Right lobe of liver (tissue), 6 donors: ENCODE measurements around the gene PKD2. TPM values are rescaled to one million over a fixed set of nuclear protein-coding genes. Genes with fewer than 3 reads are reported as not detected.
"Not testable (repeated sequence)": the region's sequence is repeated elsewhere in the genome, so short reads cannot be mapped to it uniquely, and the experiment has no call there.

ENCODE experiments used
- ATAC-seq, 4 donors: fragments of 200-7000 bp; cut with Tn5 transposase; one replicate each; pipeline ENCODE4 v1.9.1; 2020; ENCODE audit warnings: mild to moderate bottlenecking in 4 of 4, moderate library complexity in 4 of 4
- DNase-seq, 3 donors: peaks; one replicate each; pipeline ENCODE4 v3.0.0-alpha.2; 2020
- H3K27ac ChIP-seq, 3 donors: fragments of 200-600 bp; one replicate each; pipeline ENCODE4 v1.8.0; 2022
- H3K27me3 ChIP-seq, 2 donors: fragments of 200-600 bp; one replicate each; pipeline ENCODE4 v1.8.0; 2022
- H3K36me3 ChIP-seq, 4 donors: fragments of 200-600 bp; sonication (generic) in 1 of 4; one replicate each; pipeline versions ENCODE4 v1.5.1 to v1.8.0; 2017 to 2022; ENCODE audit warnings: control low read depth in 1 of 4
- H3K4me1 ChIP-seq, 4 donors: fragments of 200-600 bp; sonication (generic) in 1 of 4; one replicate each; pipeline versions ENCODE4 v1.5.1 to v1.8.0; 2017 to 2022; ENCODE audit warnings: control low read depth in 1 of 4
- H3K4me3 ChIP-seq, 3 donors: fragments of 200-600 bp; one replicate each; pipeline ENCODE4 v1.8.0; 2022
- H3K9me3 ChIP-seq, 4 donors: fragments of 200-600 bp; sonication (generic) in 1 of 4; one replicate each; pipeline versions ENCODE4 v1.5.1 to v1.8.0; 2017 to 2022; ENCODE audit warnings: control low read depth in 1 of 4
- POLR2A ChIP-seq: fragments of 450-650 bp; IDR thresholded peaks from one replicate; pipeline ENCODE4 v1.6.1; 2017; ENCODE audit warnings: antibody characterized with exemption, mild to moderate bottlenecking
- WGBS: methylation state at CpG from one replicate; pipeline ENCODE4 v1.1.6; 2018; ENCODE audit warnings: low coverage, low lambda C conversion rate; ENCODE audit not compliant: insufficient coverage; ENCODE audit errors: missing lambda C conversion rate; 5-methylcytosine and 5-hydroxymethylcytosine counted together
- intact Hi-C, 2 donors: fragments of 100-400 bp; cut with DNase I; formaldehyde crosslinking; loops; one replicate each; pipeline versions ENCODE4 v1.11.2 to v1.14.1; 2022
- total RNA-seq, 6 experiments: library from RNA; depleted of rRNA in 2 of 6; stranded (reverse); fragments of >200 nt in 2 of 6; fragmentation: NEBNext Ultra II Directional in 3 of 6; extraction: Animal tissue kit (Norgen Biotek cat#: 25700) in 3 of 6; gene quantifications; one replicate each; pipeline versions ENCODE4 v1.1.0 to v1.2.4, GENCODE V29; 2016 to 2023
- TF ChIP-seq, protein P1 (sequence below), 4 donors: fragments of 200-600 bp in 3 of 4; fragments of 450-650 bp in 1 of 4; IDR thresholded peaks; one replicate each; pipeline versions ENCODE4 v1.5.1 to v1.8.0; 2016 to 2022; ENCODE audit warnings: antibody characterized with exemption in 4 of 4, mild to moderate bottlenecking in 2 of 4
- donor health status: DM: no; HTN: yes; CAD: no.
- donor health status: DM: no; HTN: no; CAD: no.
- donor health status: DM: no; HTN: no; CAD: no.
- donor health status: DM: no; HTN: yes; CAD: no.
- donor health status: DM: no; HTN: yes; CAD: no.

PKD2 gene
- total RNA-seq, 6 experiments from 2014 or later = 5.5 to 9.0 (median 6.7) TPM

DNA sequence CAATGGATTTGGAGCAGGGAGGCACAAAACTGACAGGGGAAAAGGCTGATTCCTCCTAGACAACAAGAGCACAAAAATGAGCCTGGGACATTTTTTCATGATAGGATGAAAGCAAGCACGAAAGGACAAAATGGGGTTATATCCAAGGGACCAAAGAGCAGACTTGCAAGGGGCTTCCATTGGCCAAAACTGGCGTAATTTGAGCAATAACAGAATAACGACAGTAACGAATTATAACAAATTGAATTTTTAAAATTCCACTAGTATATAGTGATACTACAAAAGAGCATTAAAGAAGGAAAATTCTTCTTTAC lies 21.6 kb upstream of the PKD2 start:
- WGBS = 32% methylated on average over 4 of the region's 4 CpGs
- TF ChIP-seq, protein P1, sequence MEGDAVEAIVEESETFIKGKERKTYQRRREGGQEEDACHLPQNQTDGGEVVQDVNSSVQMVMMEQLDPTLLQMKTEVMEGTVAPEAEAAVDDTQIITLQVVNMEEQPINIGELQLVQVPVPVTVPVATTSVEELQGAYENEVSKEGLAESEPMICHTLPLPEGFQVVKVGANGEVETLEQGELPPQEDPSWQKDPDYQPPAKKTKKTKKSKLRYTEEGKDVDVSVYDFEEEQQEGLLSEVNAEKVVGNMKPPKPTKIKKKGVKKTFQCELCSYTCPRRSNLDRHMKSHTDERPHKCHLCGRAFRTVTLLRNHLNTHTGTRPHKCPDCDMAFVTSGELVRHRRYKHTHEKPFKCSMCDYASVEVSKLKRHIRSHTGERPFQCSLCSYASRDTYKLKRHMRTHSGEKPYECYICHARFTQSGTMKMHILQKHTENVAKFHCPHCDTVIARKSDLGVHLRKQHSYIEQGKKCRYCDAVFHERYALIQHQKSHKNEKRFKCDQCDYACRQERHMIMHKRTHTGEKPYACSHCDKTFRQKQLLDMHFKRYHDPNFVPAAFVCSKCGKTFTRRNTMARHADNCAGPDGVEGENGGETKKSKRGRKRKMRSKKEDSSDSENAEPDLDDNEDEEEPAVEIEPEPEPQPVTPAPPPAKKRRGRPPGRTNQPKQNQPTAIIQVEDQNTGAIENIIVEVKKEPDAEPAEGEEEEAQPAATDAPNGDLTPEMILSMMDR (IDR thresholded peaks at IDR 0.05) = no peak
- TF ChIP-seq POLR2A = no peak
- DNase-seq (no peak), ATAC-seq (no peak)
- intact Hi-C loops = no loop called here
- Histone ChIP-seq H3K27ac (no peak overlapping the region), H3K36me3 (no peaks in the 10 kb centered on the region), H3K27me3 (no peaks in the 10 kb centered on the region), H3K9me3 (no peaks in the 10 kb centered on the region), H3K4me3 (no peak overlapping the region), H3K4me1 (no peaks in the 10 kb centered on the region)

DNA sequence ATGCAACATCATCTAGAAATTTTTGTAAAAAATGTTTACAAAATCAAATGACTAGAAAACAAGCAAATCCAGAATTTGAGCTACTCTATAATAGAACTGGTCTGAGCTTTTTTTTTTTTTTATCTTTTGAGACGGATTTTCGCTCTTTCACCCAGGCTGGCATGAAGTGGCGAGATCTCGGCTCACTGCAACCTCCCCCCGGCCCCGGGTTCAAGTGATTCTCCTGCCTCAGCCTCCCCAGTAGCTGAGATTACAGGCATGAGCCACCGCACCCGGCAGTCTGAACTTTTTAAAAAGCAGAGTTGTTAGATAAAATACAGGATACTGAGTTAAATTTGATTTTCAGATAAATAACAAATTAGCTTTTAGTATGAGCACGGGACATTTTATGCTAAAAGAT lies 20.9 kb upstream of the PKD2 start:
- H3K9me3 ChIP-seq = no peaks in the 10 kb centered on the region
- H3K4me3 ChIP-seq = no peak overlapping the region
- intact Hi-C loops = no loop called here
- no peaks in the 10 kb centered on the region for H3K4me1 ChIP-seq
- no peak overlapping the region for H3K27ac ChIP-seq
- WGBS = 69% methylated on average over 9 of the region's 9 CpGs
- no peak for TF ChIP-seq POLR2A
- TF ChIP-seq, protein P1 (IDR thresholded peaks at IDR 0.05) = no peak
- ATAC-seq (no peak), DNase-seq (no peak)
- no peaks in the 10 kb centered on the region for H3K27me3 ChIP-seq
- H3K36me3 ChIP-seq = no peaks in the 10 kb centered on the region

DNA sequence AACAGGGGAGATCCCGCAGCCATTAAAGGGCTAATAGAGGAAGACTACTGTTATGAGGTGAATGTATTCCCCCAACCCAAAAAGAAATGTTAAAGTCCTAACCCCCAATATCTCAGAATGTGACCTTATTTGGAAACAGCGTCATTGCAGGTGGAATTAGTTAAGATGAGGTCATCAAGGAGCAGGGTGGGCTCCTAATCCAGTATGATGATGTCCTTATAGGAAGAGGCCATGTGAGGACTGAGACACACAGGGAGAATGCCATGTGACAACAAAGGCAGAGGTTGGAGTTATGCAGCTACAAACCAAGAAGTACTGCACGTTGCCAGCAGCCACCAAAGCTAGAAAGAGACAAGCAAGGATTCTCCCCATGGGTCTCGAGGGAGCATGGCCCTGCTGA lies 17.7 kb upstream of the PKD2 start:
- Histone ChIP-seq H3K4me1 (no peaks in the 10 kb centered on the region), H3K27ac (no peak overlapping the region), H3K4me3 (no peak overlapping the region), H3K27me3 (no peaks in the 10 kb centered on the region), H3K9me3 (no peaks in the 10 kb centered on the region), H3K36me3 (no peaks in the 10 kb centered on the region)
- WGBS = 91% methylated on average over 2 of the region's 4 CpGs
- ATAC-seq (no peak), DNase-seq (no peak)
- TF ChIP-seq POLR2A = no peak
- TF ChIP-seq, protein P1 (IDR thresholded peaks at IDR 0.05) = no peak
- intact Hi-C loops = no loop called here

DNA sequence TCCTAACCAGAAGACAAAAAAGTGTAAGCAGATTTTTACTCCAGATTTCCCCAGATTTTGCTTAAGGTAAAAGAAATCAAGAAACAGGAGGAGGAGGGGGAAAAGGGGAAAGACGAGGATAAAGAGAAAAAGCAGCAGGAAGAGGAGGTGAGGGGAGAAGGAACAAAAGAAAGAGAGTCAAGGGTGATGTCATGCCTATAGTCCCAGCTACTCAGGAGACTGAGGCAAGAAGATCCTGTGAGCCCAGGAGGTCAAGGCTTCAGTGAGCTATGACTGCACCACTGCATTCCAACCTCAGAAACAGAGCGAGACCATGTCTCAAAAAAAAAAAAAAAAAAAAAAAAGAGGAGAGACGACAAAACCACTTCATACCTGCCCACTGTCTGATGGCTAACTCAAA lies 12.0 kb upstream of the PKD2 start:
- Histone ChIP-seq H3K36me3 (no peaks in the 10 kb centered on the region), H3K4me1 (no peaks in the 10 kb centered on the region), H3K27ac (no peak overlapping the region), H3K27me3 (no peaks in the 10 kb centered on the region), H3K4me3 (no peak overlapping the region), H3K9me3 (no peaks in the 10 kb centered on the region)
- ATAC-seq (no peak), DNase-seq (no peak)
- intact Hi-C loops = no loop called here
- TF ChIP-seq, protein P1 (IDR thresholded peaks at IDR 0.05) = no peak
- no peak for TF ChIP-seq POLR2A
- 38% methylated on average over 3 of the region's 3 CpGs for WGBS

DNA sequence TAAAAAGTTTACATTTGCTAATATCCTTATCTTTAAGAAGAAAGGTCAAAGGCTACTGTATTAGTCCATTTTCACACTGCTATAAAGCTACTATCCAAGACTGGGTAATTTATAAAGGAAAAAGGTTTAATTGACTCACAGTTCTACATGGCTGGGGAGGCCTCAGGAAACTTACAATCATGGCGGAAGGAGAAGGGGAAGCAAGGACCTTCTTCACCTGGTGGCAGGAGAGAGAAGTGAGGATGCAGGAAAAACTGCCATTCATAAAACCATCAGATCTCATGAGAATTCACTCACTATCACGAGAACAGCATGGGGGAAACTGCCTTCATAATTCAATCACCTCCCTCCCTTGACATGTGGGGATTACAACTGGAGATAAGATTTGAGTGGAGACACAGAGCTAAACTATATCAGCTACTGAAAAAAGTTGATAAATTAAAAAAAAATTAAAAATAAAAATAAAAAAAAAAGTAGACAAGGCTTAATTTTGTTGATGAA lies 8.2 kb upstream of the PKD2 start:
- H3K4me1 ChIP-seq, DNase-seq, H3K27me3 ChIP-seq, H3K9me3 ChIP-seq, H3K4me3 ChIP-seq, H3K27ac ChIP-seq, ATAC-seq, H3K36me3 ChIP-seq, intact Hi-C loops: not testable (repeated sequence)
- WGBS = no CpG with 5 or more reads among the region's 2 CpGs
